K562 (cell line): ENCODE results near the gene NOL12. TPM values are rescaled to one million over a fixed set of nuclear protein-coding genes. Genes with fewer than 3 reads are reported as not detected.

Source experiments
- CAMTA2 ChIP-seq: fragments of 250-450 bp; sonication (Bioruptor Pico); conservative IDR thresholded peaks from 2 replicates; pipeline ENCODE4 v1.5.1; 2022
- CUX1 ChIP-seq: fragments of 200-800 bp; sonication (Bioruptor generic); IDR thresholded peaks from 2 replicates; pipeline ENCODE4 v1.6.1; 2016; ENCODE audit warnings: missing genetic modification characterization, missing compliant biosample characterization
- EP400 ChIP-seq: fragments of 450-650 bp; IDR thresholded peaks from 2 replicates; pipeline ENCODE4 v1.6.1; 2017; ENCODE audit warnings: antibody characterized with exemption, mild to moderate bottlenecking, moderate library complexity
- FIP1L1 ChIP-seq: fragments of 200-400 bp; formaldehyde crosslinking; IDR thresholded peaks from 2 replicates; pipeline ENCODE4 v1.6.1; 2018; ENCODE audit warnings: mild to moderate bottlenecking, low read depth, low read length; ENCODE audit not compliant: poor library complexity, severe bottlenecking
- GATAD2B ChIP-seq: fragments of 450-650 bp; IDR thresholded peaks from 2 replicates; pipeline ENCODE4 v1.6.1; 2017; ENCODE audit warnings: mild to moderate bottlenecking, borderline replicate concordance
- HOXB6 ChIP-seq: fragments of 250-450 bp; sonication (Bioruptor Pico); IDR thresholded peaks from 2 replicates; pipeline ENCODE4 v1.5.1; 2022; ENCODE audit warnings: mild to moderate bottlenecking, borderline replicate concordance
- THAP12 ChIP-seq: fragments of 250-450 bp; sonication (Bioruptor Pico); IDR thresholded peaks from 2 replicates; pipeline ENCODE4 v1.9.0; 2021; ENCODE audit warnings: mild to moderate bottlenecking, inconsistent platforms
- YBX1 ChIP-seq: fragments of 450-650 bp; IDR thresholded peaks from 2 replicates; pipeline ENCODE4 v1.7.1; 2016; ENCODE audit warnings: mild to moderate bottlenecking
- ZFP30 ChIP-seq: fragments of 250-450 bp; sonication (Bioruptor Pico); IDR thresholded peaks from 2 replicates; pipeline ENCODE4 v1.8.0; 2022; ENCODE audit warnings: moderate library complexity, mild to moderate bottlenecking, inconsistent platforms, borderline replicate concordance
- ZNF644 ChIP-seq: fragments of 200-800 bp; sonication (Bioruptor generic); IDR thresholded peaks from 2 replicates; pipeline ENCODE4 v1.6.1; 2016; ENCODE audit warnings: low read depth, missing genetic modification characterization, missing compliant biosample characterization
- ZNF764 ChIP-seq: fragments of 250-450 bp; sonication (Bioruptor Pico); IDR thresholded peaks from 2 replicates; pipeline ENCODE4 v1.4.0; 2020; ENCODE audit warnings: low read depth, mild to moderate bottlenecking, moderate library complexity
- ZNF830 ChIP-seq: fragments of 250-450 bp; sonication (Bioruptor Pico); IDR thresholded peaks from 2 replicates; pipeline ENCODE4 v1.5.0; 2021; ENCODE audit warnings: mild to moderate bottlenecking
- ZSCAN29 ChIP-seq: fragments of 450-650 bp; IDR thresholded peaks from 2 replicates; pipeline ENCODE4 v1.6.1; 2017
- polyA plus RNA-seq, 8 experiments: library from polyadenylated mRNA; depleted of rRNA in 4 of 8; stranded (reverse) in 5 of 8; unstranded in 3 of 8; fragments of >200 nt; fragmentation: Nextera tagmentation in 2 of 8; fragmentation: Illumina TruSeq in 1 of 8; extraction: Ambion mirVana in 2 of 8; extraction: Trizol in 1 of 8; gene quantifications; 2 replicates each; pipeline versions ENCODE4 v1.2.1 to v1.2.3, GENCODE V29; 2011 to 2014; ENCODE audit warnings: inconsistent platforms in 1 of 8, missing spikeins in 1 of 8
- total RNA-seq, 7 experiments: library from RNA; depleted of rRNA in 6 of 7; stranded (reverse); fragments of >200 nt in 6 of 7; fragmentation: Illumina TruSeq in 2 of 7; extraction: Trizol in 2 of 7; gene quantifications; 2 replicates each; pipeline versions ENCODE4 v1.2.1 to v1.2.3, GENCODE V29; 2011 to 2021; ENCODE audit warnings: low replicate concordance in 1 of 7
- TF ChIP-seq, protein P1 (sequence below): fragments of 200-800 bp; sonication (Bioruptor generic); IDR thresholded peaks from 2 replicates; pipeline ENCODE4 v1.6.1; 2017; ENCODE audit warnings: missing genetic modification characterization, missing compliant biosample characterization
- TF ChIP-seq, protein P2 (sequence below): fragments of 250-450 bp; sonication (Bioruptor Pico); IDR thresholded peaks from 2 replicates; pipeline ENCODE4 v1.4.0; 2020; ENCODE audit warnings: mild to moderate bottlenecking, moderate library complexity
- TF ChIP-seq, protein P3 (sequence below): fragments of 450-650 bp; formaldehyde crosslinking; IDR thresholded peaks from 2 replicates; pipeline ENCODE4 v1.4.0; 2022; ENCODE audit warnings: missing genetic modification characterization

Gene NOL12
- total and polyA plus RNA-seq, 9 of the 15 experiments (the other 6 are each of a cell fraction or from before 2014, with no cell fraction given), result 2.8 to 40.9 (median 28.5) TPM

DNA sequence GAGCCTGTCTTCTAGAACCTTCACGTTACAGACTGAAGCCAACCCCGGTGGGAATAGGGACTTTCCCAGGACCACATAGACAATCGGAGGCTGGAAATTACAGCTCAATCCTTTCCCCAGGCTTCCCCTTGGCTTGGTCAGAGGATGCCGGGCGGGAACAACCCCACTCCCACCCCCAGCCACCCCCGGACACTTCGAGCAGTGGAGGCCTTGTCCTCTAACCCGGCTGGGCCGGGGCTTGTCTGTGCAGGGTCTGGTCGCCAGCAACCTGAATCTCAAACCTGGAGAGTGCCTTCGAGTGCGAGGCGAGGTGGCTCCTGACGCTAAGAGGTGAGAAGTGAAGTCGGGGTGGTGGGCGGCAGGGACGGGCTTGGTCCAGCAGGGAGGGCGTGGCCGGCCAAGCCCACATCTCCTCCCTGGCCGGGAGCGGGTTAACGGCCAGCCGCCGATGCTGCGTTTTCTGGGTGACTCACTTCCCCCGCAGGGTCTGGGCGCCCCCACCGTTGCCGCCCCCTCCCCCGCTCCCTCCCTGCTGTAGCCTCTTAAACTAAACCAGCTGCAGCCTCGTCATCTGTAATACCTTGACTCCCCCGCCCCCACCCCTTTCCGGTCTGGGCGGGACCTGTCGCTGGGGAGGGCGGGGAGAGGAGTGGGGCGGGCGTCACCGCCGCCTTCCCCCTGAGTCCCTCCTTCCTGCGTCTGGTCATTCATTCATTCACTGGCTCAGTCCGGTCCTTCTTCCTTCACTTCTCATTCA, 9.2 kb upstream of the NOL12 start (continued):
- TF ChIP-seq CUX1 (CRISPR knock-in tag) (no peak), CAMTA2 (CRISPR knock-in tag) (no peak), THAP12 (CRISPR knock-in tag) (no peak), GATAD2B (no peak), FIP1L1 (no peak), ZNF644 (tag) (no peak), EP400 (peak; percentile 60), ZNF830 (CRISPR knock-in tag) (no peak), ZNF764 (no peak), YBX1 (no peak), HOXB6 (CRISPR knock-in tag) (no peak), ZFP30 (no peak), ZSCAN29 (no peak)
- TF ChIP-seq, protein P1, sequence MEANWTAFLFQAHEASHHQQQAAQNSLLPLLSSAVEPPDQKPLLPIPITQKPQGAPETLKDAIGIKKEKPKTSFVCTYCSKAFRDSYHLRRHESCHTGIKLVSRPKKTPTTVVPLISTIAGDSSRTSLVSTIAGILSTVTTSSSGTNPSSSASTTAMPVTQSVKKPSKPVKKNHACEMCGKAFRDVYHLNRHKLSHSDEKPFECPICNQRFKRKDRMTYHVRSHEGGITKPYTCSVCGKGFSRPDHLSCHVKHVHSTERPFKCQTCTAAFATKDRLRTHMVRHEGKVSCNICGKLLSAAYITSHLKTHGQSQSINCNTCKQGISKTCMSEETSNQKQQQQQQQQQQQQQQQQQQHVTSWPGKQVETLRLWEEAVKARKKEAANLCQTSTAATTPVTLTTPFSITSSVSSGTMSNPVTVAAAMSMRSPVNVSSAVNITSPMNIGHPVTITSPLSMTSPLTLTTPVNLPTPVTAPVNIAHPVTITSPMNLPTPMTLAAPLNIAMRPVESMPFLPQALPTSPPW, result peak; percentile 99
- TF ChIP-seq, protein P2, sequence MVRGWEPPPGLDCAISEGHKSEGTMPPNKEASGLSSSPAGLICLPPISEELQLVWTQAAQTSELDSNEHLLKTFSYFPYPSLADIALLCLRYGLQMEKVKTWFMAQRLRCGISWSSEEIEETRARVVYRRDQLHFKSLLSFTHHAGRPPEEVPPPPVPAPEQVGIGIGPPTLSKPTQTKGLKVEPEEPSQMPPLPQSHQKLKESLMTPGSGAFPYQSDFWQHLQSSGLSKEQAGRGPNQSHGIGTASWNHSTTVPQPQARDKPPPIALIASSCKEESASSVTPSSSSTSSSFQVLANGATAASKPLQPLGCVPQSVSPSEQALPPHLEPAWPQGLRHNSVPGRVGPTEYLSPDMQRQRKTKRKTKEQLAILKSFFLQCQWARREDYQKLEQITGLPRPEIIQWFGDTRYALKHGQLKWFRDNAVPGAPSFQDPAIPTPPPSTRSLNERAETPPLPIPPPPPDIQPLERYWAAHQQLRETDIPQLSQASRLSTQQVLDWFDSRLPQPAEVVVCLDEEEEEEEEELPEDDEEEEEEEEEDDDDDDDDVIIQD (CRISPR knock-in tag), result no peak
- TF ChIP-seq, protein P3, sequence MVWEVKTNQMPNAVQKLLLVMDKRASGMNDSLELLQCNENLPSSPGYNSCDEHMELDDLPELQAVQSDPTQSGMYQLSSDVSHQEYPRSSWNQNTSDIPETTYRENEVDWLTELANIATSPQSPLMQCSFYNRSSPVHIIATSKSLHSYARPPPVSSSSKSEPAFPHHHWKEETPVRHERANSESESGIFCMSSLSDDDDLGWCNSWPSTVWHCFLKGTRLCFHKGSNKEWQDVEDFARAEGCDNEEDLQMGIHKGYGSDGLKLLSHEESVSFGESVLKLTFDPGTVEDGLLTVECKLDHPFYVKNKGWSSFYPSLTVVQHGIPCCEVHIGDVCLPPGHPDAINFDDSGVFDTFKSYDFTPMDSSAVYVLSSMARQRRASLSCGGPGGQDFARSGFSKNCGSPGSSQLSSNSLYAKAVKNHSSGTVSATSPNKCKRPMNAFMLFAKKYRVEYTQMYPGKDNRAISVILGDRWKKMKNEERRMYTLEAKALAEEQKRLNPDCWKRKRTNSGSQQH (CRISPR knock-in tag), result no peak
